H1 (cell line): ENCODE measurements around the gene SH3PXD2A. TPM values are rescaled to one million over a fixed set of nuclear protein-coding genes. Genes with fewer than 3 reads are reported as not detected.

Experiments used
- CTCF ChIA-PET: fragments of 300-600 bp; sonication (Branson Sonifier 250); formaldehyde crosslinking; loops from one replicate; lab custom pipeline; 2021; ENCODE audit not compliant: partially characterized antibody; lab: Charles Lee
- POLR2A ChIA-PET: fragments of 300-600 bp; sonication (Branson Sonifier 250); formaldehyde crosslinking; loops from one replicate; lab custom pipeline; 2021; ENCODE audit warnings: inconsistent platforms; ENCODE audit not compliant: partially characterized antibody; lab: Charles Lee
- DNase-seq, 2 experiments: peaks; one replicate each; pipeline versions ENCODE4 v3.0.0 to v3.0.0-alpha.2; 2010 to 2022; ENCODE audit warnings: low spot score in 2 of 2, low read depth in 1 of 2, mixed read lengths in 1 of 2
- FAIRE-seq: peaks from 2 replicates; lab custom pipeline; 2011; peaks lifted over from hg19 to GRCh38; lab: Jason Lieb, UNC
- H2AFZ ChIP-seq: 2 replicates; pipeline ENCODE4 v1.8.1; 2012; ENCODE audit warnings: low read length, inconsistent platforms
- H2AK5ac ChIP-seq: 2 replicates; pipeline ENCODE4 v1.6.1; 2013; ENCODE audit warnings: low read depth, low read length
- H2BK120ac ChIP-seq: replicated peaks from 2 replicates; pipeline ENCODE3; 2013; ENCODE audit warnings: low read depth, low read length, inconsistent platforms
- H2BK12ac ChIP-seq: 2 replicates; pipeline ENCODE4 v1.6.1; 2013; ENCODE audit warnings: low read depth, low read length
- H2BK15ac ChIP-seq: 2 replicates; pipeline ENCODE4 v1.6.1; 2013; ENCODE audit warnings: low read length
- H2BK20ac ChIP-seq: 2 replicates; pipeline ENCODE4 v1.6.1; 2013; ENCODE audit warnings: low read length
- H2BK5ac ChIP-seq: 2 replicates; pipeline ENCODE4 v1.6.1; 2013; ENCODE audit warnings: low read depth, low read length
- H3K14ac ChIP-seq: 2 replicates; pipeline ENCODE4 v1.6.1; 2013; ENCODE audit warnings: inconsistent platforms; ENCODE audit not compliant: insufficient read length
- H3K18ac ChIP-seq: 2 replicates; pipeline ENCODE4 v1.6.1; 2013; ENCODE audit warnings: low read length; ENCODE audit errors: extremely low read depth
- H3K23ac ChIP-seq: 2 replicates; pipeline ENCODE4 v1.6.1; 2013; ENCODE audit warnings: inconsistent platforms; ENCODE audit not compliant: insufficient read length
- H3K23me2 ChIP-seq: 2 replicates; pipeline ENCODE4 v1.6.1; 2013; ENCODE audit warnings: low read depth, low read length
- H3K27ac ChIP-seq: 2 replicates; pipeline ENCODE4 v1.6.1; 2011; ENCODE audit warnings: low read depth, low read length, inconsistent platforms
- H3K27me3 ChIP-seq, 4 experiments: replicated peaks in 1 of 4; 1 replicate in 1 of 4; 2 replicates in 3 of 4; pipeline versions ENCODE4 v1.6.1 to v1.8.1; 2011 to 2013; ENCODE audit warnings: low read length in 3 of 4, mild to moderate bottlenecking in 3 of 4, inconsistent platforms in 2 of 4, mixed read lengths in 2 of 4, moderate library complexity in 1 of 4; ENCODE audit not compliant: control insufficient read depth in 3 of 4, insufficient read depth in 3 of 4; ENCODE audit errors: extremely low read depth in 1 of 4
- H3K36me3 ChIP-seq, 4 experiments: 2 replicates each; pipeline versions ENCODE4 v1.6.1 to v1.8.1; 2011 to 2013; ENCODE audit warnings: mild to moderate bottlenecking in 4 of 4, low read length in 3 of 4, moderate library complexity in 2 of 4, control low read depth in 1 of 4, inconsistent platforms in 1 of 4; ENCODE audit not compliant: insufficient read depth in 4 of 4, control insufficient read depth in 2 of 4
- H3K4ac ChIP-seq: replicated peaks from 2 replicates; pipeline ENCODE3; 2013; ENCODE audit warnings: low read length, low read depth, mixed read lengths, inconsistent platforms; ENCODE audit not compliant: insufficient read length
- H3K4me1 ChIP-seq, 4 experiments: replicated peaks in 1 of 4; 1 replicate in 1 of 4; 2 replicates in 3 of 4; pipeline versions ENCODE4 v1.6.1 to v1.8.1; 2011 to 2013; ENCODE audit warnings: low read length in 3 of 4, inconsistent platforms in 2 of 4, mixed read lengths in 1 of 4; ENCODE audit not compliant: insufficient read depth in 4 of 4, control insufficient read depth in 3 of 4
- H3K4me2 ChIP-seq, 2 experiments: 2 replicates each; pipeline versions ENCODE4 v1.6.1 to v1.8.1; 2011 to 2013; ENCODE audit warnings: low read depth in 2 of 2, low read length in 2 of 2, control low read depth in 1 of 2, inconsistent platforms in 1 of 2, mild to moderate bottlenecking in 1 of 2; ENCODE audit not compliant: insufficient read depth in 1 of 2
- H3K4me3 ChIP-seq, 4 experiments: fragments of 200-600, 300-600 bp in 1 of 4; sonication (generic), shearing (Covaris generic), sonication (Bioruptor Twin) in 1 of 4; 2 replicates each; pipeline versions ENCODE4 v1.5.1 to v1.8.1; 2011 to 2016; ENCODE audit warnings: low read length in 4 of 4, low read depth in 3 of 4, control low read depth in 2 of 4, inconsistent platforms in 2 of 4, mild to moderate bottlenecking in 2 of 4, mixed read lengths in 1 of 4, moderate library complexity in 1 of 4; ENCODE audit not compliant: insufficient read depth in 2 of 4; ENCODE audit errors: extremely low read depth in 1 of 4
- H3K56ac ChIP-seq: replicated peaks from 2 replicates; pipeline ENCODE3; 2013; ENCODE audit warnings: low read depth, mild to moderate bottlenecking, mixed read lengths, low read length, inconsistent platforms; ENCODE audit not compliant: insufficient read length
- H3K79me1 ChIP-seq: 2 replicates; pipeline ENCODE4 v1.6.1; 2013; ENCODE audit warnings: low read depth, low read length, control low read depth
- H3K79me2 ChIP-seq, 2 experiments: 2 replicates each; pipeline versions ENCODE4 v1.6.1 to v1.8.1; 2012 to 2013; ENCODE audit warnings: low read length in 2 of 2, mild to moderate bottlenecking in 2 of 2, inconsistent platforms in 1 of 2; ENCODE audit not compliant: insufficient read depth in 2 of 2, control insufficient read depth in 1 of 2
- H3K9ac ChIP-seq, 4 experiments: replicated peaks in 1 of 4; 1 replicate in 1 of 4; 2 replicates in 3 of 4; pipeline versions ENCODE4 v1.6.1 to v1.8.1; 2011 to 2013; ENCODE audit warnings: low read depth in 3 of 4, low read length in 3 of 4, control low read depth in 2 of 4, mild to moderate bottlenecking in 2 of 4, moderate library complexity in 2 of 4, inconsistent platforms in 1 of 4; ENCODE audit errors: extremely low read depth in 1 of 4
- H3K9me3 ChIP-seq, 2 experiments: 2 replicates each; pipeline versions ENCODE4 v1.6.1 to v1.8.1; 2012 to 2013; ENCODE audit warnings: mild to moderate bottlenecking in 2 of 2, moderate library complexity in 2 of 2, control low read depth in 1 of 2, inconsistent platforms in 1 of 2, low read depth in 1 of 2, low read length in 1 of 2, mixed read lengths in 1 of 2; ENCODE audit not compliant: insufficient read depth in 2 of 2
- H4K20me1 ChIP-seq, 2 experiments: replicated peaks in 1 of 2; 2 replicates each; pipeline versions ENCODE3 to v1.8.1; 2011 to 2013; ENCODE audit warnings: inconsistent platforms in 2 of 2, low read length in 2 of 2, mild to moderate bottlenecking in 1 of 2; ENCODE audit not compliant: insufficient read depth in 2 of 2, control insufficient read depth in 1 of 2
- H4K5ac ChIP-seq: 2 replicates; pipeline ENCODE4 v1.6.1; 2013; ENCODE audit warnings: low read length, low read depth, mixed read lengths, inconsistent platforms; ENCODE audit not compliant: insufficient read length
- H4K8ac ChIP-seq: 2 replicates; pipeline ENCODE4 v1.8.0; 2013; ENCODE audit warnings: mild to moderate bottlenecking, moderate library complexity, low read length, inconsistent platforms; ENCODE audit not compliant: insufficient read depth; ENCODE audit errors: extremely low read depth
- H4K91ac ChIP-seq: replicated peaks from 2 replicates; pipeline ENCODE3; 2013; ENCODE audit warnings: low read length, mixed read lengths, inconsistent platforms; ENCODE audit not compliant: insufficient read length
- BRCA1 ChIP-seq: IDR thresholded peaks from 2 replicates; pipeline ENCODE4 v1.6.1; 2012; ENCODE audit warnings: low read depth, low read length, improper control_type of control experiment
- FOSL1 ChIP-seq: IDR thresholded peaks from 2 replicates; pipeline ENCODE4 v1.6.1; 2011; ENCODE audit warnings: mild to moderate bottlenecking, low read depth, low read length, moderate library complexity; ENCODE audit not compliant: insufficient read depth
- KDM5A ChIP-seq: fragments of 200-600 bp; IDR thresholded peaks from 2 replicates; pipeline ENCODE4 v1.7.1; 2012; ENCODE audit warnings: mild to moderate bottlenecking, low read length, inconsistent platforms, mixed read lengths
- RAD21 ChIP-seq, 2 experiments: IDR thresholded peaks in 1 of 2; conservative IDR thresholded peaks in 1 of 2; 2 replicates each; pipeline ENCODE4 v1.6.1; 2011; ENCODE audit warnings: low read depth in 2 of 2, low read length in 2 of 2, improper control_type of control experiment in 1 of 2, inconsistent platforms in 1 of 2, mild to moderate bottlenecking in 1 of 2, moderate library complexity in 1 of 2
- RBBP5 ChIP-seq: IDR thresholded peaks from 2 replicates; pipeline ENCODE4 v1.7.1; 2012; ENCODE audit warnings: low read depth, mild to moderate bottlenecking, inconsistent platforms, low read length, moderate library complexity, borderline replicate concordance
- SIN3A ChIP-seq, 2 experiments: IDR thresholded peaks in 1 of 2; conservative IDR thresholded peaks in 1 of 2; 2 replicates each; pipeline ENCODE4 v1.6.1; 2011 to 2012; ENCODE audit warnings: low read length in 2 of 2, improper control_type of control experiment in 1 of 2, low read depth in 1 of 2, mild to moderate bottlenecking in 1 of 2
- SP2 ChIP-seq: IDR thresholded peaks from 2 replicates; pipeline ENCODE4 v1.6.1; 2012; ENCODE audit warnings: mild to moderate bottlenecking, low read length, inconsistent platforms
- TAF7 ChIP-seq: optimal IDR thresholded peaks from 2 replicates; pipeline ENCODE3; 2011; ENCODE audit warnings: low read depth, mild to moderate bottlenecking, inconsistent platforms, low read length, moderate library complexity, borderline replicate concordance
- TCF12 ChIP-seq: IDR thresholded peaks from 2 replicates; pipeline ENCODE4 v1.6.1; 2011; ENCODE audit warnings: low read depth, mild to moderate bottlenecking, low read length
- WGBS, 2 experiments: shearing (Covaris generic) in 1 of 2; methylation state at CpG; one replicate each; pipeline versions ENCODE4 v1.1.6 to v1.1.7; 2013 to 2015; ENCODE audit warnings: low lambda C conversion rate in 2 of 2, mixed read lengths in 2 of 2, inconsistent platforms in 1 of 2, low coverage in 1 of 2, missing lambda C conversion rate in 1 of 2; ENCODE audit not compliant: insufficient replicate concordance in 2 of 2, insufficient coverage in 1 of 2, insufficient read length in 1 of 2; ENCODE audit errors: extremely low coverage in 1 of 2, missing lambda C conversion rate in 1 of 2; 5-methylcytosine and 5-hydroxymethylcytosine counted together
- polyA plus RNA-seq, 7 experiments: library from polyadenylated mRNA; depleted of rRNA in 3 of 7; stranded (reverse) in 5 of 7; unstranded in 2 of 7; fragments of >200 nt in 5 of 7; fragments of 200-250 nt in 2 of 7; gene quantifications; 1 replicate in 5 of 7; 2 replicates in 1 of 7; 4 replicates in 1 of 7; pipeline versions ENCODE4 v1.2.1 to v1.2.3, GENCODE V29; 2011 to 2013; ENCODE audit warnings: missing spikeins in 2 of 7, mixed read lengths in 2 of 7
- total RNA-seq: library from RNA; stranded (reverse); fragmentation: NEBNext Ultra II Directional; extraction: Animal tissue kit (Norgen Biotek cat#: 25700); gene quantifications from 2 replicates; pipeline ENCODE4 v1.2.1, GENCODE V29; 2021
- TF ChIP-seq, protein P1 (sequence below): IDR thresholded peaks from 2 replicates; pipeline ENCODE4 v1.6.1; 2012; ENCODE audit warnings: low read length, inconsistent platforms

Gene SH3PXD2A
- total and polyA plus RNA-seq, 2 of the 8 experiments (the other 6 are each of a cell fraction or from before 2014, with no cell fraction given) = 5.4 to 16.3 TPM

DNA sequence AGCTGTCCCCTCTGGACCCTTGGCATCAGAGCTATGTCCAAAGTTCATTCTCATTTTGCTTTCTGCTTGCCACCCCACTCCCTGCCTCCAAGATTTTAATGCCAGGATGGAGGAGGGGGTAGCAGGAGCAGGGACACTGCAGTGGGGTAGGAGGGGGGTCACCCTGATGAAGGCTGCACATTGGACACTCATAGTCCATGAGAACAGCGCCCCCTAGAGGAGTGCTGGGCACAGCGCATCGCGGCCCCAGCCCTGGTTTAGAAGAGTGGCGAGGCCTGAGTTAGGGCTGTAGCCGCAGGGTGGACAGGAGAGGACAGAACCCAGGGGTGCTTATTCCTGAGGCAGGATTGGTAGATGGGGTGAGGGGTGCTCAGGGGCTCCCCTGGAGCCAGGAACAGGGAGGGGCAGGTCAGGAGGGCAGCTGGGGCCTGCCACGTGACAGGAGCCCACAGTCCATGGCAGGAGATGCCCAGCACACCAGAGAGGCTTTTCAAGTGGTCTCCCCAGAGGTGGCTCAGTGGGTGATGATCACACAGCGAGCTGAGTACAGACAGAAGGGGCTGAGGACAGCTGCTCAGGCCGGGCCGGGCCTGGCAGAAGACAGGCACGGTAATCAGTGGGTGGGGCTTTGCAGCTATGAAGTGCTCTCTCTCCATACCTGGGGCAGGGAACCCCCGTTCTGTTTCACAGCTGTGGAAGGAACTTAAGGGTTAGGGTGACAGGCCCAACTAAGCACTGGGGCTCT lies 290.4 kb downstream of the SH3PXD2A start:
- H3K4ac ChIP-seq = no peak overlapping the region
- H3K27ac ChIP-seq = no peak overlapping the region
- H3K23me2 ChIP-seq = no peaks in the 10 kb centered on the region
- H2BK5ac ChIP-seq = no peak overlapping the region
- H4K20me1 ChIP-seq = no peaks in the 10 kb centered on the region
- no peak overlapping the region for H3K4me2 ChIP-seq
- no peak overlapping the region for H4K5ac ChIP-seq
- H2BK15ac ChIP-seq = no peak overlapping the region
- H3K36me3 ChIP-seq = no peaks in the 10 kb centered on the region
- FAIRE-seq (no peak), DNase-seq (peak in 1 of 2 experiments; percentile 95)
- H2AFZ ChIP-seq = no peak overlapping the region
- H3K79me2 ChIP-seq = no peaks in the 10 kb centered on the region
- no peak overlapping the region for H2BK20ac ChIP-seq
- H2BK120ac ChIP-seq = no peak overlapping the region
- ChIA-PET POLR2A (no interaction called here), CTCF (interaction anchor here (0.7 to 8.0 kb wide), 67 partner anchors 10 to 506 kb away, joined by 3 to 134 read pairs (median 5); partner anchors contain the start of genes CALHM1, CALHM2, CALHM3 and NEURL1)
- no peak overlapping the region for H3K56ac ChIP-seq
- no peaks in the 10 kb centered on the region; a peak in 1 of 7 replicates for H3K4me1 ChIP-seq
- no peak overlapping the region for H4K91ac ChIP-seq
- H2BK12ac ChIP-seq = no peak overlapping the region
- H3K14ac ChIP-seq = no peak overlapping the region
- H3K4me3 ChIP-seq = no peak overlapping the region
- H4K8ac ChIP-seq = peak overlapping the region; percentile 62
- no peak overlapping the region for H3K9ac ChIP-seq
- H3K18ac ChIP-seq = no peak overlapping the region
- no peak overlapping the region for H3K23ac ChIP-seq
- 49% methylated on average over 12 of the region's 12 CpGs; no CpG with 5 or more reads in 1 of the 2 experiments for WGBS, 2 experiments
- no peaks in the 10 kb centered on the region for H3K27me3 ChIP-seq
- H2AK5ac ChIP-seq = peak overlapping the region; percentile 56; the same call in 1 of the 2 replicates
- no peaks in the 10 kb centered on the region; a peak in 1 of 4 replicates for H3K9me3 ChIP-seq
- H3K79me1 ChIP-seq = no peaks in the 10 kb centered on the region
- TF ChIP-seq RBBP5 (no peak), KDM5A (no peak), BRCA1 (no peak), TCF12 (no peak), RAD21 (IDR thresholded peaks at IDR 0.05 in 1 of 2, conservative IDR thresholded peaks at IDR 0.05 in 1 of 2; ENCODE audit: low read depth in 2 of 2, low read length in 2 of 2) (peak; percentile 76 to 85), SIN3A (conservative IDR thresholded peaks at IDR 0.05 in 1 of 2, IDR thresholded peaks at IDR 0.05 in 1 of 2; ENCODE audit: low read depth in 1 of 2, low read length in 2 of 2) (no peak), FOSL1 (no peak), SP2 (no peak), TAF7 (peak; percentile 14)
- TF ChIP-seq, protein P1, sequence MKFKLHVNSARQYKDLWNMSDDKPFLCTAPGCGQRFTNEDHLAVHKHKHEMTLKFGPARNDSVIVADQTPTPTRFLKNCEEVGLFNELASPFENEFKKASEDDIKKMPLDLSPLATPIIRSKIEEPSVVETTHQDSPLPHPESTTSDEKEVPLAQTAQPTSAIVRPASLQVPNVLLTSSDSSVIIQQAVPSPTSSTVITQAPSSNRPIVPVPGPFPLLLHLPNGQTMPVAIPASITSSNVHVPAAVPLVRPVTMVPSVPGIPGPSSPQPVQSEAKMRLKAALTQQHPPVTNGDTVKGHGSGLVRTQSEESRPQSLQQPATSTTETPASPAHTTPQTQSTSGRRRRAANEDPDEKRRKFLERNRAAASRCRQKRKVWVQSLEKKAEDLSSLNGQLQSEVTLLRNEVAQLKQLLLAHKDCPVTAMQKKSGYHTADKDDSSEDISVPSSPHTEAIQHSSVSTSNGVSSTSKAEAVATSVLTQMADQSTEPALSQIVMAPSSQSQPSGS = no peak
